ENCODE data around the gene PPP2R5C. TPM values are rescaled to one million over a fixed set of nuclear protein-coding genes. Genes with fewer than 3 reads are reported as not detected.

PPP2R5C gene
- total and polyA plus RNA-seq, 11 donors = 99.4 to 248 (median 204) TPM

- Histone ChIP-seq H3K27ac (peak overlapping the region in 8 of 12 donors; percentile 2 to 87 (median 28)), H3K36me3 (peaks cover 4 to 56% (median 42%) of the 10 kb centered on the region in 9 donors), H3K27me3 (no peaks in the 10 kb centered on the region), H3K4me1 (peaks cover 0 to 39% (median 31%) of the 10 kb centered on the region in 12 donors), H3K9me3 (peaks cover 0 to 10% (median 0%) of the 10 kb centered on the region in 12 donors), H3K4me3 (no peak overlapping the region)
- ATAC-seq (peak in 3 of 4 donors; percentile 12 to 61 (median 35)), DNase-seq (no peak)
- intact Hi-C loops (cut with DNase I) = loop anchor here in 2 of 10 donors (10.0 kb wide), 2 partner anchors 57 to 97 kb away; no protein-coding TSS in a partner anchor
- WGBS, 4 donors = 69 to 85% (median 76%) methylated on average over 11 of the region's 11 CpGs
- TF ChIP-seq CTCF (IDR thresholded peaks at IDR 0.05) = no peak
- no peak for TF ChIP-seq POLR2A (IDR thresholded peaks at IDR 0.05)
These were observed 119.9 kb downstream of the PPP2R5C start for GRCh38 chr14:101881426-101881825.

- H3K4me3 ChIP-seq = no peak overlapping the region
- intact Hi-C loops (cut with DNase I) = loop anchor here in 2 of 10 donors (10.0 kb wide), 2 partner anchors 58 to 98 kb away; no protein-coding TSS in a partner anchor
- H3K27ac ChIP-seq = peak overlapping the region in 2 of 12 donors; percentile 26 to 87
- ATAC-seq = no peak
- H3K36me3 ChIP-seq = peaks cover 4 to 65% (median 51%) of the 10 kb centered on the region in 9 donors
- 94 to 97% (median 95%) methylated on average over 22 of the region's 22 CpGs for WGBS, 4 donors
- peaks cover 0 to 14% (median 0%) of the 10 kb centered on the region in 12 donors for H3K9me3 ChIP-seq
- no peak for TF ChIP-seq CTCF (IDR thresholded peaks at IDR 0.05)
- peaks cover 0 to 30% (median 22%) of the 10 kb centered on the region in 12 donors for H3K4me1 ChIP-seq
- DNase-seq = no peak
- H3K27me3 ChIP-seq = no peaks in the 10 kb centered on the region
These were observed 120.8 kb downstream of the PPP2R5C start for GRCh38 chr14:101882141-101882935.

- Histone ChIP-seq H3K27me3 (no peaks in the 10 kb centered on the region), H3K9me3 (peaks cover 0 to 14% (median 0%) of the 10 kb centered on the region in 12 donors), H3K36me3 (peaks cover 4 to 76% (median 71%) of the 10 kb centered on the region in 9 donors), H3K4me1 (peaks cover 0 to 11% (median 8%) of the 10 kb centered on the region in 12 donors), H3K4me3 (no peak overlapping the region), H3K27ac (peak overlapping the region in 1 of 12 donors; percentile 22)
- ATAC-seq (no peak), DNase-seq (no peak)
- intact Hi-C loops (cut with DNase I) = loop anchor here in 2 of 10 donors (10.0 kb wide), 2 partner anchors 60 to 100 kb away; no protein-coding TSS in a partner anchor
- 90 to 96% (median 94%) methylated on average over 17 of the region's 17 CpGs for WGBS, 4 donors
- no peak for TF ChIP-seq POLR2A (IDR thresholded peaks at IDR 0.05)
- TF ChIP-seq CTCF (IDR thresholded peaks at IDR 0.05) = no peak
These were observed 122.8 kb downstream of the PPP2R5C start for GRCh38 chr14:101884089-101884933.
